COR-L47 (cell line): ENCODE results near the gene GSTM5.
"Not testable (repeated sequence)": the region's sequence is repeated elsewhere in the genome, so short reads cannot be mapped to it uniquely, and the experiment has no call there.

Experiments used
- DNase-seq: peaks from one replicate; lab custom pipeline; 2025; lab: John Stamatoyannopoulos, UW

GSTM5 gene

GRCh38 chr1:109762039-109762585 is 50.1 kb downstream of the GSTM5 start:
- no peak for DNase-seq

- no peak for DNase-seq
Measured at GRCh38 chr1:109762821-109763645, 51.0 kb downstream of the GSTM5 start.

- DNase-seq, result no peak
Measured at GRCh38 chr1:109763646-109764415, 51.8 kb downstream of the GSTM5 start, which contains the start of gene EPS8L3. Gene EPS8L3, minus strand, starts transcription at chr1:109763923. Its CDS starts 2,174 bp downstream, at chr1:109761749.

- no peak for DNase-seq
Measured at GRCh38 chr1:109764561-109765482, 52.8 kb downstream of the GSTM5 start.

- DNase-seq, result no peak
Measured at GRCh38 chr1:109765483-109765815, 53.4 kb downstream of the GSTM5 start.

GRCh38 chr1:109765896-109766615 is 54.0 kb downstream of the GSTM5 start:
- no peak for DNase-seq

- not testable (repeated sequence) for DNase-seq
Measured at GRCh38 chr1:109766991-109767636, 55.1 kb downstream of the GSTM5 start.
